ENCODE data around the gene HEATR5A.
"Not testable (repeated sequence)": the region's sequence is repeated elsewhere in the genome, so short reads cannot be mapped to it uniquely, and the experiment has no call there.

The HEATR5A gene

DNA sequence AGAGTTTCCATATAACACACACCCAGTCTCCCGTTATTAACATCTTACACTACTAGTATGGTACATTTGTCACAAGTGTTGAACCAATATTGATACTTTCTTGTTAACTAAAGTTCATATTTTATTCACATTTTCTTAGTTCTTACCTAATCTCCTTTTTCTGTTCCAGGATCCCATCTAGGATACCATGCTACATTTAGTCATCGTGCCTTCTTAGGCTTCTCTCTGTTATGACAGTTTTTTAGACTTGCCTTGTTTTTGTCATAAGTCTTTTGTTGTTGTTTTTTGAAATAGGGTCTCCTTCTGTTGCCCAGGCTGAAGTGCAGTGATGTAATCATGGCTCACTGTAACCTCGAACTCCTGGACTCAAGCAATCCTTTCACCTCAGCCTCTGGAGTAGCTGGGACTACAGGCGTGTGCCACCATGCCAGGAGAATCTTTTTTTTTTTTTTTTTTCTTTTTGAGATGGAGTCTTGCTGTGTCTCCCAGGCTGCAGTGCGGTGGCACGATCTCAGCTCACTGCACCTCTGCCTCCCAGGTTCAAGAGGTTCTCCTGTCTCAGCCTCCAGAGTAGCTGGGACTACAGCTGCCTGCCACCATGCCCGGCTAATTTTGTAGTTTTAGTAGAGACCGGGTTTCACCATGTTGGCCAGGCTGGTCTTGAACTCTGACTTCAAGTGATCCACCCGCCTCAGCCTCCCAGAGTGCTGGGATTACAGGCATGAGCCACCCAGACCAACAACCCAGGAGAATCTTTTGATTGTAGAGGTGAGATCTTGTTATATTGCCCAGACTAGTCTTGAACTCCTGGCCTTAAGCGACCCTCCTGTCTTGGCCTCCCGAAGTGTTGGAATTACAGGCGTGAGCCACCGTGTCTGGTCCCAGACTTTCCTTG, 153.7 kb downstream of the HEATR5A start:
- TF ChIP-seq, protein P1, sequence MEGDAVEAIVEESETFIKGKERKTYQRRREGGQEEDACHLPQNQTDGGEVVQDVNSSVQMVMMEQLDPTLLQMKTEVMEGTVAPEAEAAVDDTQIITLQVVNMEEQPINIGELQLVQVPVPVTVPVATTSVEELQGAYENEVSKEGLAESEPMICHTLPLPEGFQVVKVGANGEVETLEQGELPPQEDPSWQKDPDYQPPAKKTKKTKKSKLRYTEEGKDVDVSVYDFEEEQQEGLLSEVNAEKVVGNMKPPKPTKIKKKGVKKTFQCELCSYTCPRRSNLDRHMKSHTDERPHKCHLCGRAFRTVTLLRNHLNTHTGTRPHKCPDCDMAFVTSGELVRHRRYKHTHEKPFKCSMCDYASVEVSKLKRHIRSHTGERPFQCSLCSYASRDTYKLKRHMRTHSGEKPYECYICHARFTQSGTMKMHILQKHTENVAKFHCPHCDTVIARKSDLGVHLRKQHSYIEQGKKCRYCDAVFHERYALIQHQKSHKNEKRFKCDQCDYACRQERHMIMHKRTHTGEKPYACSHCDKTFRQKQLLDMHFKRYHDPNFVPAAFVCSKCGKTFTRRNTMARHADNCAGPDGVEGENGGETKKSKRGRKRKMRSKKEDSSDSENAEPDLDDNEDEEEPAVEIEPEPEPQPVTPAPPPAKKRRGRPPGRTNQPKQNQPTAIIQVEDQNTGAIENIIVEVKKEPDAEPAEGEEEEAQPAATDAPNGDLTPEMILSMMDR (IDR thresholded peaks at IDR 0.05; ENCODE audit: insufficient read depth, low read depth, low read length, missing control alignments), result no peak
- DNase-seq (ENCODE audit: low read depth), result no peak
- H3K4me3 ChIP-seq (ENCODE audit: low read length), result no peak overlapping the region

DNA sequence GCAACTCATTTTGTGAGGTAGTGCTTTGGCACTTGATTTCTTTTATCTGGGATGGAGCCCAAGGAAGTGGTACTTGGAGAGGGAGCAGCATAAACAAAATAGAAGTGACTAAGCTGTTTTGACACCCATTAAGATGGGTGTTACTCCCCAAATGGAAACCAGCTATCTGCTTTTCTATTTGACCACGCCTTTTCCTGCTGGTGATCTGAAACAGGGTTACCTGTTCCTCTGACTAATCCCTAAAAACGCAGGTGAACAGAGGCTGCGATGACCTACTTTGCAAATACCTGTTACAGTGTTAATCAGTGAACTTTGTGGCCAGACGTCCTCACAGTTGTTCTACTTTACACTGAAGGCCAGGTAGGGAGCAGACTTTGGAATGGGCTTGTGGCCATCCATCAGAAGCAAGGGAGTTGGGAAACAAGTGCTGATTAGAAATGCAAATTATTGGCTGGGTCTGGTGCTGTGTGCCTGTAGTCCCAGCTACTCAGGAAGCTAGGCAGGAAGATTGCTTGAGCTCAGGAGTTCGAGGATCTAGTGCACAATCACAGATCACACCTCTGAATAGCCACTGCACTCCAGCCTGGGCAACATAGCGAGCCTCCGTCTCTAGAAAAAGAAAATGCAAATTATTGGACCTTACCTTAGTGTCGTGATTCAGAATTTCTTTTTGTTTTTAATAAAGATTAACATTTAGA, 154.5 kb downstream of the HEATR5A start:
- TF ChIP-seq, protein P1 (IDR thresholded peaks at IDR 0.05; ENCODE audit: insufficient read depth, low read depth, low read length, missing control alignments), result no peak
- H3K4me3 ChIP-seq (ENCODE audit: low read length), result no peak overlapping the region
- DNase-seq (ENCODE audit: low read depth), result peak; percentile 84

DNA sequence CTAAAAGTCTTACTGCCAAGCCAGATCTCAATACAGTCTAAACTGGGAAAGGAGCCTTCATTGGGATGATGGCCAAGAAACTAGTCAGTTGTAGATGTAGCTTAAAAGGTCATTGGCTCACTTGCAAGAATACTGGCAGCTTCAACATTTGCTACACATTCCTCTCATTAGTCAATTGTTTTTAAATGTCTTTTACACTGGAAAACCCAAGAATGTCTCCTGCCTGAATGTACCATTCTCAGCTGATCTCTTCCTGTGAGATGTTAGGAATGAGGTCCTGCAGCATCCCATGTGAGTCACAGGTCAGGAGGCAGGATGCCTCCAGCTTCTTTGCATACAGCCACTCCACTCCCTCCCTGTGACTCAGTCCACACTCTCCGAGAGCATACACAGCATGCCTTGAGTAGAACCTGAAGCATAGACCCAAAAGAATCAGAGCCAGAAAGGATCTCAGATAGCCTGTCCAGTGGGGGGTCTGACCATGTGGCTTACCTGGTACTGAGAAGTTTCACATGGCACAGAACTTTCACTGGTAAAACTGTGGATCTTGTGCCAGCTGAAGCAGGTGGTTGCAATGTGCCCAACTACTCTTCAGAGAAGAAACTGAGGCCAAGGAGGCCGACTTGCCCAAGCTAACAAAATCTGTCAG, 156.7 kb downstream of the HEATR5A start:
- DNase-seq (ENCODE audit: low read depth), result peak; percentile 99
- H3K4me3 ChIP-seq (ENCODE audit: low read length), result no peak overlapping the region
- TF ChIP-seq, protein P1 (IDR thresholded peaks at IDR 0.05; ENCODE audit: insufficient read depth, low read depth, low read length, missing control alignments), result no peak

DNA sequence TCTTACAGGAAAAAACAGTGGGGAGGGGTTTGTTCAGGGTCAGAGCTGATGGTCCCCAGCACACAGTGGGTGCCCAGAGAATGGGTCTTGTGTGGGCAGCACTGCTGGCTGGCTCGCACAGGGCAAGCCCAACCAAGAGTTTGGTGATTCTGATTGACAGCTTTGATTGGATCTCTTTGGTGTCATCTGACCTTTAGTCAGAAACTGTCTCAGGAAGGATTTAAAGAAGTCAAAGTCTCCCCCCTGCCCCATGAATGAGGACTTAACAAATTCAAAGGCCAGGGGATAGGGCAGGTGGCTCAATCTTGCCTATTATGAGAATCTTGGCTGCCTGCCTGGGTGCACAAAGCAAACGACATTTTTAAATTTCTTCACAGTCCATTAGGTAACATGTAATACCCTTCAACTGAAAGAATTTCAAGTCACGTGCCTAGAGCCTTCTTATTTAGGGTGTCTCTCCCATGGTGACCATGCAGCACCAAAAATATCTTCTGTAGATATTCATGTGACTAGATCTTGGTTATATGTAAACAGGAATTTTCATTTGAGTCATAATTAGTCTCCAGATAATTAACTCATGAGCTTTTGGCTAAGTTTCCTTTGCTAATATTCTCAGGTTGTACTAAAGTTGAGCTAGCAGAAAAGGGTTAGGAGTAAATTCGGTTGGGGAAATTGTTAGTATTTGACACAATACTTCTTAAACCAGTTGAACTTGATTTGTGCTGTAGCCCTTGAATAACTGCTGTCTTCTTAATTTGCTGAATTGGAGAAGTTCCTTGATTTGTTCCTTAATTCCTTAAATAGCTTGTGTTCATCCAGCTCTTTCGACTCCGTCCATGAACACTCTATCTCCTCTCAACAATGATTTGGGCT, 158.3 kb downstream of the HEATR5A start:
- no peak overlapping the region for H3K4me3 ChIP-seq (ENCODE audit: low read length)
- TF ChIP-seq, protein P1 (IDR thresholded peaks at IDR 0.05; ENCODE audit: insufficient read depth, low read depth, low read length, missing control alignments), result no peak
- peak; percentile 54 for DNase-seq (ENCODE audit: low read depth)

DNA sequence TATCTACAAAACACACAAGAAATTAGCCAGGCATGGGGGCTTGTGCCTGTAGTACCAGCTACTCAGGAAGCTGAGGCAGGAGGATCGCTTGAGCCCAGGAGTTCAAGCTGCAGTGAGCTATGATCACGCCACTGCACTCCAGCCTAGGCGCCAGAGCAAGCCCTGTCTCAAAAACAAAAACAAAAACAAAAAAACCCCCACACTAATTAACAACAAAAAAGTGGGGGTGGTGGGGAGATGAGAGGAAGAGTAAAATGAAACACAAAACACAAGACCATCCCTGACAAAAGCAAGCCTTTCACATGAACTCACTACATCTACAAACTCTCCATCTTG, 158.9 kb downstream of the HEATR5A start:
- no peak overlapping the region for H3K4me3 ChIP-seq (ENCODE audit: low read length)
- DNase-seq (ENCODE audit: low read depth), result no peak
- TF ChIP-seq, protein P1 (IDR thresholded peaks at IDR 0.05; ENCODE audit: insufficient read depth, low read depth, low read length, missing control alignments), result no peak

DNA sequence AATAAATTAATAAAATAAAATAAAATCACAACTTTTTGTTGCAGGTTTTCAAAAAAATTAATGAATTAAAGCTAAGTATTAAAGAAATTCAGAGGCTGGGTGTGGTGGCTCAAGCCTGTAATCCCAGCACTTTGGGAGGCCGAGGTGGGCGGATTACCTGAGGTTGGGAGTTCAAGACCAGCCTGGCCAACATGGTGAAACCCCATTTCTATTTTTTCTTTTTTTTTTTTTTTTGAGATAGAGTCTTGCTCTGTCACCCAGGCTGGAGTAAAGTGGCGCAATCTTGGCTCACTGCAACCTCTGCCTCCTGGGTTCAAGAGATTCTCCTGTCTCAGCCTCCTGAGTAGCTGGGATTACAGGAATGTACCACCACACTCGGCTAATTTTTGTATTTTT, 161.3 kb downstream of the HEATR5A start:
- H3K4me3 ChIP-seq (ENCODE audit: low read length); DNase-seq (ENCODE audit: low read depth): not testable (repeated sequence)
